NT2/D1 (cell line): ENCODE measurements around the gene SPC24.

ENCODE experiments used
- SUZ12 ChIP-seq: IDR thresholded peaks from 2 replicates; pipeline ENCODE4 v1.6.1; 2011; ENCODE audit not compliant: insufficient read length, insufficient read depth; ENCODE audit errors: extremely low read depth
- YY1 ChIP-seq: IDR thresholded peaks from 2 replicates; pipeline ENCODE4 v1.6.1; 2011; ENCODE audit not compliant: insufficient read length, insufficient read depth
- ZNF274 ChIP-seq: IDR thresholded peaks from 2 replicates; pipeline ENCODE4 v1.6.1; 2011; ENCODE audit warnings: mild to moderate bottlenecking, low read depth, low read length

DNA sequence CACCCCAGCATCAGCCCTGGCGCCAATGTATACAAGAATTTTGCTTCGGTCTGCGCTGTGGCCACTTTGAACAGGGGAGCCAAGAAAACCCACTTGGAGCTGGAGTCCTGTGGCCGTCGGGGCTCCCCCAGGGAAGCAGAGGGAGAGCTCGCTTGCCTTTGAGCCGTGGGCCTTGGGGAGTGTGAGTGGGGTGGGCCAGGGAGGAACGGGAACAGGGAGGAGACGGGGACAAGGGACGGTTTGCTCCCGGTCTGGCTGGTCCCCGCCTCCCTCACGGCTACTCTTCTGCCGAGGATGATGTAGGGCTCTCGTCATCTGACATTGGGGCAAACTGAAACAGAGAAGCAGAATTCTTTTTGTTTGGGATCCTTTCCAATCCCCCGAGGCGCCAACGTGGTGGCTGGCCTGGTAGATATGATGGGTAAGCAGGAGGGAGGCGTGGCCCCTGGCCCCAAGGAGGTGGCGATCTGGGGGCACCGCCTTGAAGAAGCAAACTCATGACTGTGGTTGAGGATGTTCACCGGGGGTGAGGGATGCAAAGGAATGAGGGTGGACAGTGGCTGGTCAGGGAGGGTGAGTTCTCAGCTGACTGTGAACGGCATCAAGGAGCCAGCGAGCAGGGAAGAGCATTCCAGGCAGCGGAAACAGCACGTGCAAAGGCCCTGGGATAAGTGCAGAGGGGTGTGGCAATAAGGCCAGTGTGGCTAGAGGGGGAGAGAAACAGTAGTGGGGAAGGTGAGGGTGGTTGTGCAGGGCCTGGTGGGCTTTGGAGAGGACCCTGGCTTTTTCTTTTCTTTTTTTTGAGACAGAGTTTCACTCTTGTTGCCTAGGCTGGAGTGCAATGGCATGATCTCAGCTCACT is 10.9 kb upstream of the SPC24 start:
- TF ChIP-seq YY1, result no peak
- TF ChIP-seq ZNF274, result no peak
- TF ChIP-seq SUZ12, result no peak
